ENCODE results near the gene SPRED1. TPM values are rescaled to one million over a fixed set of nuclear protein-coding genes. Genes with fewer than 3 reads are reported as not detected.

SPRED1 gene
- total RNA-seq, 1 donor from 2014 or later: 16.3 TPM

- no peak for FAIRE-seq
Observed at GRCh38 chr15:38323895-38324294, 71.3 kb downstream of the SPRED1 start.

DNA sequence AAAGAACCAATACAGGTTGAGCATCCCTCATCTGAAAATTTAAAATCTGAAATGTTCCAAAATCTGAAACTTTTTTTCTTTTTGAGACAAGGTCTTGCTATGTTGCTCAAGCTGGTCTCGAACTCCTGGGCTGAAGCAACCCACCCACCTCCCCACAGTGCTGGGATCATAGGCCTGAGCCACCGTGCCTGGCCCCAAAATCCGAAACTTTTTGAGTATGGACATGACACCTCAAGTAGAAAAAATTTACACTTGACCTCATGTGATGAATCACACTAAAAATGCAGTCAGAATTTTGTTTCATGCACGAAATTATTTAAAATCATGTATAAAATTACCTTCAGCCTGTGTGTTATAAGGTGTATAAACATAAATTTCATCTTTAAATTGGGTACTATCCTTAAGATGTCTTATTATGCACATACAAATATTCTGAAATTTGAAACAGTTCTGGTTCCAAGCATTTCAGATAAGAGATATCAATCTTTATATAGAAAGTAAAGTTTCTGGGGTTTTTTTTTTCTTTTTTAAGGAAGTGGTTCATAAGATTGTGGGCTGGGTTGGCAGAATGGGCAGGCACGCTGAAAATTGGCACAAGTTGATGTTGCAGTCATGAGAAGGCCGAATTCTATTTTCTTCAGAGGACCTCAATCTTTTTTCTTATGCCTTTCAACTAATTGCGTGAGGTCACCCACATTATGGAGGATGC is 72.5 kb downstream of the SPRED1 start:
- no peaks in the 10 kb centered on the region for H3K36me3 ChIP-seq (ENCODE audit: control insufficient read depth, insufficient read depth, low read length)
- no peak for TF ChIP-seq CTCF (IDR thresholded peaks at IDR 0.05; ENCODE audit: insufficient read depth, low read length, severe bottlenecking)
- no peak for FAIRE-seq
- DNase-seq (ENCODE audit: low read depth): peak; percentile 27
- no peaks in the 10 kb centered on the region for H3K27me3 ChIP-seq (ENCODE audit: control insufficient read depth, insufficient read depth, low read length)
- no peak overlapping the region for H3K4me3 ChIP-seq (ENCODE audit: low read depth, low read length)

More at GRCh38 chr15:38323895-38324294, 71.3 kb downstream of the SPRED1 start:
- Histone ChIP-seq H3K36me3 (ENCODE audit: control insufficient read depth, insufficient read depth, low read length) (no peaks in the 10 kb centered on the region), H3K27me3 (ENCODE audit: control insufficient read depth, insufficient read depth, low read length) (no peaks in the 10 kb centered on the region), H3K4me3 (ENCODE audit: low read depth, low read length) (no peak overlapping the region)
- DNase-seq (ENCODE audit: low read depth): no peak
- no peak for TF ChIP-seq CTCF (IDR thresholded peaks at IDR 0.05; ENCODE audit: insufficient read depth, low read length, severe bottlenecking)

GRCh38 chr15:38325648-38325990 is 73.0 kb downstream of the SPRED1 start:
- no peak for FAIRE-seq

GRCh38 chr15:38332711-38333110 is 80.1 kb downstream of the SPRED1 start:
- DNase-seq (ENCODE audit: low read depth) (no peak), FAIRE-seq (no peak)
- no peak for TF ChIP-seq CTCF (IDR thresholded peaks at IDR 0.05; ENCODE audit: insufficient read depth, low read length, severe bottlenecking)
- no peak overlapping the region for H3K4me3 ChIP-seq (ENCODE audit: low read depth, low read length)
- no peaks in the 10 kb centered on the region for H3K36me3 ChIP-seq (ENCODE audit: control insufficient read depth, insufficient read depth, low read length)
- no peaks in the 10 kb centered on the region for H3K27me3 ChIP-seq (ENCODE audit: control insufficient read depth, insufficient read depth, low read length)

More at GRCh38 chr15:38325648-38325990, 73.0 kb downstream of the SPRED1 start:
- no peak for TF ChIP-seq CTCF (IDR thresholded peaks at IDR 0.05; ENCODE audit: insufficient read depth, low read length, severe bottlenecking)
- peak; percentile 82 for DNase-seq (ENCODE audit: low read depth)
- H3K27me3 ChIP-seq (ENCODE audit: control insufficient read depth, insufficient read depth, low read length): no peaks in the 10 kb centered on the region
- no peaks in the 10 kb centered on the region for H3K36me3 ChIP-seq (ENCODE audit: control insufficient read depth, insufficient read depth, low read length)
- no peak overlapping the region for H3K4me3 ChIP-seq (ENCODE audit: low read depth, low read length)

DNA sequence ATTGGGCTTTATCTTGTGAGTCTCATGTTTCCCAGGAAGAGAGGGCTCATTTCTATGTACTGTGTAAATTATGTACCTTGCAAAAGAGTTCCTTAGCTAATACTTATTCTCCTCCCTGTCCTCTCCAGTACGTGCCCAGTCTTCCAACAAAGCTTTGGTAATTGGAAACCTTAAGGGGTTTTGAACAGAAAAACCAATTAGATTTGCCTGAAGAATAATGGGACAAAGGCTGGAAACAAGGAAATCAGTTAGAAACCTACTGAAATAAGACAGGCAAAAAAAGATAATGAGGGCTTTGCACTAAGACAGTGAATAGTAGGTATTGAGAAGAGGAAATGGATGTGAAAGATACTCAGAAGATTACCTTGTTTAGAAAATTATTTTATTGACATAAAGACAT is 82.5 kb downstream of the SPRED1 start:
- H3K27me3 ChIP-seq (ENCODE audit: control insufficient read depth, insufficient read depth, low read length): no peaks in the 10 kb centered on the region
- no peak for DNase-seq (ENCODE audit: low read depth)
- H3K36me3 ChIP-seq (ENCODE audit: control insufficient read depth, insufficient read depth, low read length): no peaks in the 10 kb centered on the region
- FAIRE-seq: no peak
- H3K4me3 ChIP-seq (ENCODE audit: low read depth, low read length): no peak overlapping the region
- TF ChIP-seq CTCF (IDR thresholded peaks at IDR 0.05; ENCODE audit: insufficient read depth, low read length, severe bottlenecking): no peak

- peak; percentile 94 for FAIRE-seq
- Histone ChIP-seq H3K4me3 (ENCODE audit: low read depth, low read length) (no peak overlapping the region), H3K27me3 (ENCODE audit: control insufficient read depth, insufficient read depth, low read length) (no peaks in the 10 kb centered on the region), H3K36me3 (ENCODE audit: control insufficient read depth, insufficient read depth, low read length) (no peaks in the 10 kb centered on the region)
- TF ChIP-seq CTCF (IDR thresholded peaks at IDR 0.05; ENCODE audit: insufficient read depth, low read length, severe bottlenecking): no peak
- DNase-seq (ENCODE audit: low read depth): no peak
Observed at GRCh38 chr15:38344351-38344750, 91.7 kb downstream of the SPRED1 start.

Measured in bronchial epithelial cell (primary cell).